Metanephros (tissue), 2 donors: ENCODE results near the gene FBXW10B. TPM values are rescaled to one million over a fixed set of nuclear protein-coding genes. Genes with fewer than 3 reads are reported as not detected.

Experiments
- small RNA-seq: library from RNA; depleted of rRNA; stranded (forward); fragments of <200 nt; gene quantifications from one replicate; pipeline ENCODE3, GENCODE V24; 2014; ENCODE audit warnings: low replicate concordance
- total RNA-seq: library from RNA; depleted of rRNA; stranded (reverse); fragments of >200 nt; gene quantifications from one replicate; pipeline ENCODE4 v1.2.3, GENCODE V29; 2014

The FBXW10B gene
- total RNA-seq: 0.41 TPM

GRCh38 chr17:15619331-15620058 lies at the start of gene FBXW10B:
TSS of gene FBXW10B (minus strand) at chr17:15619704. CDS start at chr17:15619512, 192 bp downstream.

Small RNAs within 50 kb of the gene (small RNA-seq; reads per million reads assigned to genes)
- not detected for gene AC005838.1
- gene RF00090: not detected

Other genes with a start within 250 kb of the FBXW10B start
- 6.7 TPM for gene CDRT4, start 152.1 kb downstream of the FBXW10B start, total RNA-seq
- 46.2 TPM for gene TVP23C, start 56.2 kb downstream of the FBXW10B start, total RNA-seq
- gene TRIM16, start 64.6 kb upstream of the FBXW10B start, total RNA-seq: 24.6 TPM
- gene ZNF286A, start 80.0 kb upstream of the FBXW10B start, total RNA-seq: 26.6 TPM
- 0.99 TPM for gene TBC1D26, start 112.6 kb upstream of the FBXW10B start, total RNA-seq